Kasumi-1 (cell line): ENCODE results near the gene PTPN14.

ENCODE experiments used
- DNase-seq, 2 experiments: peaks; one replicate each; lab custom pipeline; 2025; lab: John Stamatoyannopoulos, UW

PTPN14 gene

GRCh38 chr1:214453109-214453722 is 98.2 kb downstream of the PTPN14 start:
- DNase-seq: no peak

GRCh38 chr1:214452152-214452784 is 99.1 kb downstream of the PTPN14 start:
- DNase-seq: peak in 1 of 2 experiments; percentile 6

- DNase-seq: no peak
These were observed 99.8 kb downstream of the PTPN14 start for GRCh38 chr1:214451596-214451995.

GRCh38 chr1:214449371-214449770 is 102.0 kb downstream of the PTPN14 start:
- DNase-seq: no peak

DNA sequence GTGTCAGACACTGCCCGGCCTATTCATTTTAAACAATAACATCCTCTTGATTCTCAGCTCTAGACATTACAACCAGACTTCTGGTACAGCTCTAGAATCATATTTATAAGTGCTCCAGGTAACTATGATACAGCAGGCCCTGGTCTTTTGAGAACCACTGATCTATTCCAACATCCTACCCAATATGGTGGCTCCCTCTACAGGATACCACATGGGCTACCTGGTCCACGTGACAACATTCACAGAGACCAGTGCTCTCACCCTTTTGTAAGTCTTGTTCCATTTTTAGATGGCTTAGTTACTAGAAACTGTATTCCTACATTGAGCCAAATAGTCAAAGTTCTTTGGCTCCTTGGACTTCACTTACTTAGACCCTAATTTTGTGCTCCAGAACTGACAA is 102.9 kb downstream of the PTPN14 start:
- no peak for DNase-seq

DNA sequence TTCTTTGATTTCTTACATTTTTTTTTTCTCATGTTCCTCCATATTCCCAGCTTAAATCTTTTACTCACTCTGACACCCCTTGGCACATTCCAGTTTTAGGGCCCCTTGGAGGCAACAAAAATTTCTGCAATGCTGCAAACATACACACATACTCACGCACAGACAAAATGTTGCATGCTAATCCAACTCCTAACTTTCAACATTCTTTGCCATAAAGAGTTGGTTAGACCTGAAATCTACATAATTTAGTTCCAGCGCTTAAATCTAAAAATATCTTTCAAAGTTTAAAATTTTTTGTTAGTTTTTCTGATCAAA is 103.9 kb downstream of the PTPN14 start:
- no peak for DNase-seq

DNA sequence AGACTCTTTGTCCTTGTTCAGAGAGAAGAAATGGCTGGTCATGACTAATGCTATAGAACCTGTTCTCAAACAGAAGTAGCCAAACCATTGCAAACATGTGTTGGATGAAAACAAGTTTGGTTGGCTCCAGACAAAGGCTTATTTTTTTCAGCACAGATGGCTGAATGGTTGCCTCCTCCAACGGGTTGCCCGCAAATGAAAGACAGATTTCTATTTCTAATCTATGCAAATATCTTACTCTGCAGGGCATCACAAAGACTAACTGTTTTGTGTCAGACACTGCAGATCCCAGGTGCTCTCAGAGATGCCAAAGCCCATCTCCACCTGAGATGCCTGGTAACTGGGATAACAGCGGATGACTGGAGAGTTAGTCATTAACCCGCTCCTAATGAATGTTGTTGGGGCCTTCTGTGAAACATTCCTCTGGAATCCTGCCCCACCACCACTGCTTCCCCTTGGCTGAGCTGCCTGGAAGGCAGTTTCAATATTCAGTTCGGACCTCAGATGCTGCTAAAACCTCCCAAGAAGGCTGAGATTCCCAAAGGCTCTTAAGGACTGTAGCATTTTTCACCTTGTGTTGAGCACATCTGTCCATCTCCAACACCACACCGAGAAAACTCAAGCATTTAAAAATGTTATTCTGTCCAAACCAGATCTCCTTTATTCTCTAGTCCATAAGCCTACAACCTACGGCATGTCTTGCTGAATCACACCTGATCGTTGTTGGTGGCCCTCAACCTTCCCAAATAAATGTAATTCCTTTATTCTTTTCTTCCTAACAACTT is 104.4 kb downstream of the PTPN14 start:
- no peak for DNase-seq

DNA sequence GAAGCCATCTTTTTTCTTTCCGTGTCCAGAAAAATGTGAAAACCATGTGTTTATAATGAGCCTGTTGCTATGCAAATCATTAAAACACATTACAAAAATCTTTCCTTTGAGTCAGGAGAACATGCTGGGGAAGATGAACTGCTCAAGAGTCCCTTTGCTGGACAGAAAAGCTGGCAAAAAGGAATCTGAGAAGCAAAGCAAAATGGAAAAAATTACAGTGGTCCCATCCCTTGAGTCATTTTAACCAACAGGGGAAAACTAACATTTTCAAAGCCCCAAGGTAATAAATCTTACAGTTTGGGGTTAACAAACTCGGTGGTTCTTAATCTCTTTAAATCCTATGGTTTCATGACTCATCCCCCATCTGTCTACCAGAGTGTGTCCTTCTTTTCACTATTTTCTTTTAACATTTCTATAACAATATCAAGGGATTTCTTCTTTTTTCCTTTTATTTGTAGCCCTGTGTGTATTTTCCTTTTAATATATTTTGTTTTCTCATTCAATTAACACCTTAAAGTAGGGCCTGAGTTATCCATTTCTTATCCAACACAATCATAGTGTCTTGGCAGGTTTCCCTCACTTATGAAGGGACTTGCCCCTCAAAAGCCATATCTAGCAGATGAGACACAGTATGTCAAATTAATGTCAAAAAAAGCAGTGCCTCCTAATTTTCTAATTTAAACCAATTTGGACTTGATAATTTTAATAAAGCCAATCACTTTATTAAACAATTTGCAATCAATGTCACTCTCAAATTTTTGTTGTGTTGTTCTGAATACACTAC is 105.4 kb downstream of the PTPN14 start:
- peak; percentile 10 to 13 for DNase-seq

- DNase-seq: no peak
These were observed 106.2 kb downstream of the PTPN14 start for GRCh38 chr1:214445199-214445598.

DNA sequence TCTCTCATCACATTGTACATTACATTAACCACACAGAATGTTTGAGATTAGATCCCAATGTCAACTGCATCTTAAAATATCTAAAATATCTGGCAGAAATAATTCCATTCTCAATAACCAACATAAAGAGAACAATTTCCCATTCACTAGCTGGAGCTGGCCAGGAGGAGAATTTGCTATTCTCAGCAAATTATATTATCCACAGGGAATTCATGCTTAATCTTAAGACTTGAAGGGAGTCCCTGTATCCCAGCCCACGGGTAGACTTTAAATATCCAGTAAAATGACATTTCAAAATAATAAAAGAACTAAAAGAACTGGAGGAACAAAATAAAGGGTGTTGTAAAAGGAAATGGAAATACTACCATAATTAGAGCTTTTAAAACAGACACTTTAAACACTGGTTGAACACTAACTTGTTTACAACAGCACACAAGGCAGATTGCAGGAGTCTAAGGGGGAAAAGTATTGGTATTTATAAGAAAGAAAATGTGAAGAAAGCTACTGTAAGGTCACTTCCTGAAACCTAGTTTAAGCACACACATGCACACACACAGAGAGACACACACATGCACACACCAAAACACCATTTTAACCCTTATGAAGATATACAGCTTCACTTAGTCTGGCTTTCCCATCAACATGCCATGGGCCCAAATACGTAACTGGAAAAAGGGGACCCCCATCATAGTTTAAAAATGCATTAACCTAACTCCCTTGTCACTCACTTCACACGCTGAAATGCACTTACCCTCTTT is 107.0 kb downstream of the PTPN14 start:
- DNase-seq: peak; percentile 21 to 46

DNA sequence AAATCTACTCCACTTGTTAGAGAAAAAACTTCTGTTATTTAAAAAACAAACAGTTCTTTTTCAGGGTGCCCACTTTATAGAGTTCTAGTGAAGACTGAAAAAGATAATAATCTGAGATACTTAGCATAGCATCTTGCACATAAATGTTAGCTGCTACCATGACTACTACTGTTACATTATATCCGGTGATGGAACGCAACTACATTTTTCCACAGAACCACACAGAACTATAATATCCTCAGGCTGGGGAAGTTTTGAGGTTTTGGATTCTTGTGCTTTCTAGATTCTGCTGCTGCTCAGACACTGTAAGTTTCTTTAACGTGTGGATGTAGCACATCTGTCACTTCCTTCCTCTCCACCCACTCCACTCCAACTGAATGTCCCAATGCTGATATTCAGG is 110.3 kb downstream of the PTPN14 start:
- peak; percentile 89 to 93 for DNase-seq

DNA sequence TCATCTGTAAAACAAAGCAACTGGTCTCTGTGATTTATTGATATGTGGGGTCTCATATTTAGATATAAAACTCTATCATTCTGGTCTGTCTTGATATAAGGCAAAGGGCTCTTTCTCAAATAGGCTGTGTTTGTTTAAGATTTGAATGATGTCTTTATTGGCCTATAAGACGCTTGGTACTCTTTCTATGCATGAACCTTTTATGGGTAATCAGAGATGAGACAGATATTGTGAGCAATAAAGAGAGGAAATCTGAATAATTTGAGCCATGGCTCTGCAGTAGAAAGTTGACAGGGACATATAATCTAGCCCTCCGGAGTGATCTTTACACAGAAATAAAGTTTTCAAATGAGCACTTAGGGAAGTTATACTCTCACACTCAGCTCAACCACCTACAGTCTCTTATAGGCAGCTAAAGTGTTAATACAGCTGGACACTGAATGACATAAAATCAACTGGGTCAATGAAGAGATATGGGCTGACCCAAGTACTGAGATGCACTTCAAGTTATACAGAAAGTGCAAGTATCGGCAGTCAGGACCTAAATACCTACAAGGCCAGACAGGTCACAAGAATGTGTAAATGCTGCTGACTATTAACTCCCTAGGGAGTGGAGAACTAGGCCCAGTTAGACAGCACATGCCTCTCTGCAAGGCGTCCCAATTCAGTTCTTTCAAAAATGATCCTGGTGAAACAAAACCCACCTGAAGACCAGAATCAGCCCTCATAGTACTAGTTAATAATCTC is 111.0 kb downstream of the PTPN14 start:
- DNase-seq: peak in 1 of 2 experiments; percentile 29

- DNase-seq: peak; percentile 71
These were observed 111.9 kb downstream of the PTPN14 start for GRCh38 chr1:214439352-214440119.

DNA sequence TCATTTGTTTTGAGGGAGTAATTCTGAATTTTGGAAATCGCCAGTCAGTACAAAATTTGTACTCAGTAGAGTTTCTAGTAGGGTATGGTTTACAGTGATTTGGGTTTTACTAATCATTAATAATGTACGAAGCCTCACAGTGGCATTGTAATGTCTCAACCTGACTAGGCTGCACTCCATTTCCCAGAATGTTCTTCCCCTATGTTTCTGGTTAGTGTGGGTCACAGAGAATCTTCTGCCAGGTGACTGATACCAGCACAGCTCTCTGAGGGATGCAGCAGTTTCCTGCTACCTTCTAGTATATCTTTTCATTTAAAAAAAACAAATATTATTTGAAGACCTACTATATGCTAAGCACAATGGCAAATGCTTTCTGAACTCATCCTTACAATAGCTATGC is 112.9 kb downstream of the PTPN14 start:
- no peak for DNase-seq

DNA sequence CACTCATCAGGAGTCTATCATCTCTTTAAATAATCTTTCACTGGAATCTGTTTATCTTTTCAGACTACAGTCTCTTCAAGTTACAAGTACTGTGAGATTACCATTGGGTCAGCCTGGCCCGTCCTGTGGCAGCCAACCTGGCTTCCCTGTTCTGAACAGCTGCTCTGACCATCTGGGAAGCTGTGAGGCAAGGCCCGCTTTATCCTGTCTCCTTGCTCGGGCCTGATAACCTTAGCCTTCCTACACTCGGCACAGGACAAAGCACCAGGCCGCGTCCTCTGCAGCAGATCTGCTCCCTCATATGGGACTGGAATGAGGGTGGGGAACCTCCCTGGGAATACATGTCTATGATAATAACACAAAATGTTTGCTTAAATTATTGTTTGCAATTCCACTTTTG is 113.3 kb downstream of the PTPN14 start:
- DNase-seq: no peak

GRCh38 chr1:214435867-214436266 is 115.5 kb downstream of the PTPN14 start:
- no peak for DNase-seq

DNA sequence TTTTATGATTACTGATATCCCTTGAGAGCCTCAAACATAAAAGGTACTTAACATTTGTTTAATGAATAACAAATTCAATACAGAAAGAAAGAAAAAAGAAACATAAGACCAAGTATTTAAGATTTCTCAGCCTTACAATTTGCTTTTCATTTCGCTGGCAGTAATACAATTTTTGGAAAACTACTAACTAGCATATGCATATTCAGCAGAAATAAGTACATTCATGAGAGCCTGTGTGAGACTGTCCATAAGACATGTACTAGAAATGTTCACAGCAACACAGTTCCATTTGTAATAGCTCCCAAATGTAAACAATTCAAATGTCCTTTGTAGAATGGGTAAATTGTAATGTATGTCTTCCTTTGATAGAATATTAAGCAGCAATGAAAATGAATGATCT is 119.2 kb downstream of the PTPN14 start:
- no peak for DNase-seq

DNA sequence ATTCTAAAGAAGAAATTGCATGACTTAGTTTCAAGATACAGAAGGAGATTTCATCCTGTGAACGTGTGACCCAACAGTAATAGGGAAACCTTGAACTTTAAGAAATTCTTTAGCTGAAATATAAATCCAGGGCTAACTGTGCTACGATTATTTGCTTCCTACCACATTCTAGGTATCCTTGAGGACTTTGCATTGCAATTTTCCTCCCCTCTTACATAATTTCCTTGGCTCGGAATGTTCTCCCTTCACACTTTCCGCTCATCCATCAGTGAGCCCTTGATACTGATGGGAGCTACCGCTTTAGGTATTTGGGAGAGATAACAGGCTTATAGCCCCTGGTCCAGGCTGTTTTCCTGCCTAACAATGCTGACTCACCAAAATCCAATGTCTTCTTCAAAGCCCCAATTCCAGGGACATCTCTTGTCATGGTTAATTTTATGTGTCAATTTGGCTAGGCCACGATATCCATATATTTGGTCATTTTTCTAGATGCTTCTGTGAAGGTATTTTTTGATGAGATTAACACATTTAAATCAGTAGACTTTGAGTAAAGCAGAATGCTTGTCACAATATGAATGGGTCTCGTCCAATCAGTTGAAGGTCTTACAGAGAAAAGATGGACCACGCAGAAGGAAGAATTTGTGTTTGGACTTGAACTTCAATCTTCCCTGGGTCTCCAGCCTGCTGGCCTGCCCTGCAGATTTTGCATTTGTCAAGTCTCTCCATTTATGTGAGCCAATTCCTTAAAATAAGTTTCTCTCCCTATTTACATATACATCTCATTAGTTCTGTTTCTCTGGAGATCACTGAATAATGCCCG is 121.2 kb downstream of the PTPN14 start:
- no peak for DNase-seq

- DNase-seq: peak; percentile 99
These were observed 123.5 kb downstream of the PTPN14 start for GRCh38 chr1:214427871-214428277.
